C4-2B (cell line): ENCODE data around the gene CLIC4.

Experiments
- H3K27ac ChIP-seq: fragments of 450-650 bp; 2 replicates; pipeline ENCODE4 v1.5.1; 2017
- CTCF ChIP-seq: fragments of 450-650 bp; conservative IDR thresholded peaks from 2 replicates; pipeline ENCODE4 v1.5.1; 2017; ENCODE audit warnings: mild to moderate bottlenecking
- ZFX ChIP-seq: fragments of 450-650 bp; IDR thresholded peaks from 2 replicates; pipeline ENCODE4 v1.6.1; 2017

Gene CLIC4

DNA sequence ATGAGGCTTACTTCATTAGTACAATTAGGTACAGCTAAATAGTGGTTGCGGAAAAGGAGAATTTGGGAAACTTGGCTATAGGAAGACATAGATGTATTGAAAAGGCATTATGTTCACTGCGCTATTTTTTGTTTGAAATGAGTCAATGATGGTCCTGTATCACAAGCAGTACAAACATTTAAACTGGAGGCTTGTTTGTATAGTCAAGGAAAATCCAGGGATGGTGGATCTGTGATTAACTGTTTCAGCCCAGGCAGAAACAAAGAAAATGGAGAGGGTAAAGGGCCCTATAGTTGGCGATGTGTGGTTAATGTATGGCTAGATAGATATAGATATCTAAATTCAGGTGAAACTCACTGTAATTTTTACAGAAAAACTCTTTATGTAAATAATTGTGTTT lies 79.9 kb downstream of the CLIC4 start:
- H3K27ac ChIP-seq: no peak overlapping the region
- TF ChIP-seq ZFX (no peak), CTCF (no peak)

DNA sequence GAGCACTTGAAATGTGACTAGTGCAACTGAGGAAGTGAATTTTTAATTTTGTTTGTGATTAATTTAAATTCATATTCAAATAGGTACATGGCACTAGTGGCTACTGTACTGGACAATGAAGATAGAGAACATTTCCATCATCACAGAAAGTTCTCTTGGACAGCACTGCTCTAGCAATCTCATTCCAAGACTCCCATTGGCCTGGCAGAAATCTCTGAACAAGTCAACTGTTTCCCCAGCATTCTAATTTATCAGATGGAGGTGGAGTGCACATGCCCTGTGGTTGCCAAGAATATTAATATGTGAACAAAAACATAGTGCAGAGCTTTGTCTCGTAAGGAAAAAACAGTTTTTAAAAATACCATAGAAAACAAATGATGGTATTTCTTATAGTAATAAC lies 81.3 kb downstream of the CLIC4 start:
- H3K27ac ChIP-seq: no peak overlapping the region

GRCh38 chr1:24827379-24828135 lies 82.3 kb downstream of the CLIC4 start:
- TF ChIP-seq ZFX (no peak), CTCF (no peak)
- H3K27ac ChIP-seq: no peak overlapping the region

More for the DNA sequence above, 81.3 kb downstream of the CLIC4 start:
- TF ChIP-seq ZFX: no peak
- TF ChIP-seq CTCF: no peak

DNA sequence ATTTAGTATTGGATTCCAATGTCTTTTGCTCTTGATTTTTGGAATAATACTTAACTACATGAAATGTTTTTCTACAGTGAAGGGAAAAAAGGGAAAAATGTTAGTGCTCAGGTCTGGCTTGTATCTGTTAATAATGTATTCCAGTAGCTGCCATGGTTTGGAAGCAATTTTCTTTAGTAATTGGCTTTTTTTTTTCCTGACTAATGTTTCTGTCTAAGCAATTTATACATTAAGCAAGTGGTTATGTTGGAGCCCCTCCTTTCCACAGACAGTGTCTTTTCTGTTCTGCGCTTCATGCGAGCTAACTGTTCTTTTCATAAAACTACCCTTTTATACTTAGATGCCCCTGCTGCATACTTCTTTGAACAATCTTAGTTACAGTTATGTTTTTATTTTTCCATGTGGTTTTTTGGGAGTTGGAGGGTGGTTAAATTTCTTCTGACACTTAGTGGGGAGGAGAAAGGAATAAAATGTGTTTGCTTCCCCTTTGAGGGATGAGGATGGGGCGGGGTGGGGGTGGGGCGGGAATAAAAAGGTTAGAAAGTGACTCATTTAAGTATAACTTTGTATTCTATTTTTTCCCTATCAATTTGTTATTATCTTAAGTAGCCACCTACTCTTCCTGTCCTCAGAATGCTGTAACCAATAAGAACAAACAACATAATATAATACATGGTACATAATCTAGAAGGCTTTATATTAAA lies 83.1 kb downstream of the CLIC4 start:
- H3K27ac ChIP-seq: no peak overlapping the region
- TF ChIP-seq CTCF: no peak
- no peak for TF ChIP-seq ZFX

GRCh38 chr1:24828887-24829192 lies 83.6 kb downstream of the CLIC4 start:
- no peak for TF ChIP-seq ZFX
- no peak for TF ChIP-seq CTCF
- no peak overlapping the region for H3K27ac ChIP-seq

DNA sequence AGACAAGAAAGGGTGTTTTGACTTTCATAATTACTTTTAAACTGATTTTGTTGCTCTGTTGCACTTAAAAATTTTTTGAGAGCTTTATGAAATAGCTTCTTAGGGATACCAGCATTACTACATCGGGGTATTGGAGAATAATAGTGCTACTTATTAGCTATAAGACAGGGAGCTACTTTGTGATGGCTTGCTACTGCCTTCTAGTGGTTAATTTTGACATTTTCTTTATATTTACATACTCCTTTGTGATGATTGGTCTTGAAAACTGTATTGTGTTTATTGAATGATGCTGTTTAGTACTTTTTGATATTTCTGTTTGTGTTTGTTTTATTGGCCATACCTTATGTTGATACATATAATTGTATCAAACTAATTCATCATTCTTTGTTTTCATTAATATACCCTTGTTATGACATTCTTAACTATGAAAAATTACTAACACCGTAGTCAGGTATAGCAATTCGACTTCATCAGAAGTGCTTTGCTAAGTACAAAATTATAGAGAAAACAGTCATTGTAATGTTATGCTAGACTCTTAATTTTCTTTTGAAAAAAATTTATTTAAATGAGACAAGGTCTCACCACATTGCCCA lies 85.5 kb downstream of the CLIC4 start:
- no peak for TF ChIP-seq ZFX
- peak; percentile 83 for TF ChIP-seq CTCF
- H3K27ac ChIP-seq: no peak overlapping the region

DNA sequence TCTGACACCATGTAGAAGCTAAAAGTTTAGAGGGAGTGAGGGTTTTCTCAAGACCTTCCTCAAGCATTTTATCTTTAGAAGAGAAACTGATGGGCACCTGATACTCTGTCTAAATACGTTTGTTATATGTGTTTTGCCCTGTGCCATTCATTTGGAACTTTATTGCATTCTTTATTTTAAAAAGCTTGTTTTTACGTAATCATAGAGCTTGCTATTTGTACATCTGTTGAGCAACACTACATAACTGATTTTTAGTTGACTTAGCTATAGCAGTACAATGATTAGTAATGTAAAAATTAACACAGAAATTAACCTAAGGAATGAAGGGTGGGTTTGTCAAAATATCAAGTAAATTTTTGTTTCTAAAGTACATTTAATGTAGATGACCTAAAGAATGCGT lies 96.3 kb downstream of the CLIC4 start:
- no peak overlapping the region for H3K27ac ChIP-seq
- TF ChIP-seq CTCF (no peak), ZFX (no peak)
